Measurements from ENCODE around the gene SKOR2.

- TF ChIP-seq CTCF (conservative IDR thresholded peaks at IDR 0.05 in 1 of 2, IDR thresholded peaks at IDR 0.05 in 1 of 2; ENCODE audit: low read depth in 1 of 2, low read length in 2 of 2) (no peak), EZH2 (IDR thresholded peaks at IDR 0.05; ENCODE audit: low read length, missing control alignments) (no peak)
Measured at GRCh38 chr18:47168913-47169312, 82.5 kb downstream of the SKOR2 start.

All from fibroblast of lung (primary cell).